A549 treated with CORT108297 at 1 μM for 4 hours (cell line): ENCODE measurements around the gene CCDC93. TPM values are rescaled to one million over a fixed set of nuclear protein-coding genes. Genes with fewer than 3 reads are reported as not detected.

Source experiments
- total RNA-seq: library from RNA; stranded (reverse); fragments of 200-300 nt; extraction: Qiagen RNA extraction; gene quantifications from 5 replicates; pipeline ENCODE4 v1.2.3, GENCODE V29; 2022

The CCDC93 gene, protein sequence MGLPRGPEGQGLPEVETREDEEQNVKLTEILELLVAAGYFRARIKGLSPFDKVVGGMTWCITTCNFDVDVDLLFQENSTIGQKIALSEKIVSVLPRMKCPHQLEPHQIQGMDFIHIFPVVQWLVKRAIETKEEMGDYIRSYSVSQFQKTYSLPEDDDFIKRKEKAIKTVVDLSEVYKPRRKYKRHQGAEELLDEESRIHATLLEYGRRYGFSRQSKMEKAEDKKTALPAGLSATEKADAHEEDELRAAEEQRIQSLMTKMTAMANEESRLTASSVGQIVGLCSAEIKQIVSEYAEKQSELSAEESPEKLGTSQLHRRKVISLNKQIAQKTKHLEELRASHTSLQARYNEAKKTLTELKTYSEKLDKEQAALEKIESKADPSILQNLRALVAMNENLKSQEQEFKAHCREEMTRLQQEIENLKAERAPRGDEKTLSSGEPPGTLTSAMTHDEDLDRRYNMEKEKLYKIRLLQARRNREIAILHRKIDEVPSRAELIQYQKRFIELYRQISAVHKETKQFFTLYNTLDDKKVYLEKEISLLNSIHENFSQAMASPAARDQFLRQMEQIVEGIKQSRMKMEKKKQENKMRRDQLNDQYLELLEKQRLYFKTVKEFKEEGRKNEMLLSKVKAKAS
- 12.3 to 14.6 TPM (median 14.1 TPM) in 5 replicates for total RNA-seq

DNA sequence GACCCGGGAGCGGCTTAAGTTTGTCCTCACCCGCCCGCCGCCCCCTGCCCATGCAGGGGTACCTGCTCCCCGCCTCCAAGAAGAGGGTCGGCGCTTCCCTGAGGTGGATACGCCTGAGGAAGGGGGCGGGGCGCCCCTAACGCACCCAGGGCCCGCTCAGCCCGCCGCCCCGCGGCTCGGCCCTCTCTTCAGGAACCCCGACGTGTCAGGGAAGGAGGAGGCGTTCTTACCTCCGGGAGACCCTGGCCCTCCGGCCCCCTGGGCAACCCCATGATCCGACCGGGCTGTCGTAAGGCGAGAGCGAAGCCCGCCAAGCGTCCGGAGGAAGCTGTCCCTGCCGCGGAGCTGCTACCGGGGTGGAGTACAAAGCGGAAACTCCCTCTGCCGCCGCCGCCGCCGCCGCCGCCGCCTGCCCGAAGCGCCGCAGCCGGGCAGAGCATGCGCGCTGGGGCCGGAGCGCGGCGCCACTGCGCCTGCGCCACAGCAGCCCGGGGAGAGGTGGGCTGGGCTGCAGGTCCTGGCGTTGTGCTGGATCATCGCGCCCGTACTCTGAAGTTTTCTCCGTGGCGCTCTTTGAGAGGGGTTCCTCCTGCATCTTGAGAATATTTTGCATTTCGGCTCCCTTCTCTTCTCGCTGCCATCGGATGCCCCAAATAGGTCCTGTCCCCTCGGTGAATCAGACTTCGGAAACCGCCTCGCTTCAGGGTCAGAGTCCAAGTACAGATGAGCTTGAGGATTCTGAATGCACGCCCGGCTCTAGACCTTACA is at the start of gene CCDC93:
Gene CCDC93, minus strand, starts transcription at position 347 of the 768 bp plus-strand sequence. Its CDS starts 75 bp downstream, at position 272.

Other genes starting within 250 kb of the CCDC93 start
- 66.7 to 80.9 TPM (median 69.5 TPM) in 5 replicates for gene DDX18, start 199.4 kb downstream of the CCDC93 start, total RNA-seq
- 11.2 to 13.0 TPM (median 12.2 TPM) in 5 replicates for gene INSIG2, start 74.4 kb upstream of the CCDC93 start, total RNA-seq